ENCODE results near the gene HDDC2.

Gene HDDC2

GRCh38 chr6:125273251-125273650 lies 28.5 kb downstream of the HDDC2 start:
- Histone ChIP-seq H2AK5ac (ENCODE audit: low read length) (no peak overlapping the region), H4K8ac (ENCODE audit: low read depth, low read length) (no peak overlapping the region), H3K4me2 (ENCODE audit: low read length) (no peak overlapping the region), H3K23ac (ENCODE audit: low read length) (no peak overlapping the region), H3K79me2 (ENCODE audit: control insufficient read depth, insufficient read depth, low read length) (no peaks in the 10 kb centered on the region), H2BK120ac (ENCODE audit: low read depth, low read length) (no peak overlapping the region), H3K9ac (ENCODE audit: low read length) (no peak overlapping the region), H3K4me3 (ENCODE audit: low read length) (no peak overlapping the region), H3K4me1 (ENCODE audit: control insufficient read depth, low read depth, low read length) (no peaks in the 10 kb centered on the region), H3K27ac (ENCODE audit: low read depth, low read length) (no peak overlapping the region), H2BK5ac (ENCODE audit: low read length) (no peak overlapping the region), H3K27me3 (ENCODE audit: insufficient read depth, low read length, poor library complexity) (no peaks in the 10 kb centered on the region), H3K79me1 (ENCODE audit: low read length) (no peaks in the 10 kb centered on the region), H3K4ac (ENCODE audit: low read depth, low read length) (no peak overlapping the region), H4K5ac (ENCODE audit: low read length) (no peak overlapping the region), H3K18ac (ENCODE audit: low read length) (no peak overlapping the region), H2BK15ac (replicated peaks; ENCODE audit: low read depth) (no peak overlapping the region), H3K56ac (ENCODE audit: low read length) (no peak overlapping the region), H3K36me3 (ENCODE audit: control insufficient read depth, insufficient read depth, low read length) (peaks cover 8% of the 10 kb centered on the region)
- no peak for DNase-seq
- no CpG with 5 or more reads among the region's 8 CpGs for WGBS (ENCODE audit: extremely low coverage, insufficient coverage, low lambda C conversion rate)

- Histone ChIP-seq H3K4me3 (ENCODE audit: low read length) (no peak overlapping the region), H3K4me1 (ENCODE audit: control insufficient read depth, low read depth, low read length) (no peaks in the 10 kb centered on the region), H4K8ac (ENCODE audit: low read depth, low read length) (no peak overlapping the region), H3K27ac (ENCODE audit: low read depth, low read length) (no peak overlapping the region), H3K79me1 (ENCODE audit: low read length) (no peaks in the 10 kb centered on the region), H3K18ac (ENCODE audit: low read length) (no peak overlapping the region), H3K36me3 (ENCODE audit: control insufficient read depth, insufficient read depth, low read length) (peaks cover 3% of the 10 kb centered on the region), H3K9ac (ENCODE audit: low read length) (no peak overlapping the region), H2BK5ac (ENCODE audit: low read length) (no peak overlapping the region), H2BK15ac (replicated peaks; ENCODE audit: low read depth) (no peak overlapping the region), H3K56ac (ENCODE audit: low read length) (no peak overlapping the region), H3K27me3 (ENCODE audit: insufficient read depth, low read length, poor library complexity) (no peaks in the 10 kb centered on the region), H3K4me2 (ENCODE audit: low read length) (no peak overlapping the region), H3K79me2 (ENCODE audit: control insufficient read depth, insufficient read depth, low read length) (no peaks in the 10 kb centered on the region), H3K4ac (ENCODE audit: low read depth, low read length) (no peak overlapping the region), H3K23ac (ENCODE audit: low read length) (no peak overlapping the region), H2BK120ac (ENCODE audit: low read depth, low read length) (no peak overlapping the region), H4K5ac (ENCODE audit: low read length) (no peak overlapping the region), H2AK5ac (ENCODE audit: low read length) (no peak overlapping the region)
- no CpG with 5 or more reads among the region's 8 CpGs for WGBS (ENCODE audit: extremely low coverage, insufficient coverage, low lambda C conversion rate)
- no peak for DNase-seq
These were observed 30.1 kb downstream of the HDDC2 start for GRCh38 chr6:125271486-125272159.

GRCh38 chr6:125270380-125270779 lies 31.4 kb downstream of the HDDC2 start:
- Histone ChIP-seq H3K23ac (ENCODE audit: low read length) (no peak overlapping the region), H2AK5ac (ENCODE audit: low read length) (no peak overlapping the region), H3K4me2 (ENCODE audit: low read length) (no peak overlapping the region), H4K8ac (ENCODE audit: low read depth, low read length) (no peak overlapping the region), H2BK5ac (ENCODE audit: low read length) (no peak overlapping the region), H3K27ac (ENCODE audit: low read depth, low read length) (no peak overlapping the region), H3K9ac (ENCODE audit: low read length) (no peak overlapping the region), H2BK15ac (replicated peaks; ENCODE audit: low read depth) (no peak overlapping the region), H3K79me1 (ENCODE audit: low read length) (no peaks in the 10 kb centered on the region), H2BK120ac (ENCODE audit: low read depth, low read length) (no peak overlapping the region), H4K5ac (ENCODE audit: low read length) (no peak overlapping the region), H3K79me2 (ENCODE audit: control insufficient read depth, insufficient read depth, low read length) (no peaks in the 10 kb centered on the region), H3K27me3 (ENCODE audit: insufficient read depth, low read length, poor library complexity) (no peaks in the 10 kb centered on the region), H3K4me1 (ENCODE audit: control insufficient read depth, low read depth, low read length) (no peaks in the 10 kb centered on the region), H3K18ac (ENCODE audit: low read length) (no peak overlapping the region), H3K36me3 (ENCODE audit: control insufficient read depth, insufficient read depth, low read length) (peaks cover 2% of the 10 kb centered on the region), H3K4ac (ENCODE audit: low read depth, low read length) (no peak overlapping the region), H3K4me3 (ENCODE audit: low read length) (no peak overlapping the region), H3K56ac (ENCODE audit: low read length) (no peak overlapping the region)
- WGBS (ENCODE audit: extremely low coverage, insufficient coverage, low lambda C conversion rate): no CpG with 5 or more reads among the region's 4 CpGs
- DNase-seq: no peak

- Histone ChIP-seq H3K4ac (ENCODE audit: low read depth, low read length) (no peak overlapping the region), H3K56ac (ENCODE audit: low read length) (no peak overlapping the region), H3K79me1 (ENCODE audit: low read length) (no peaks in the 10 kb centered on the region), H4K5ac (ENCODE audit: low read length) (no peak overlapping the region), H3K79me2 (ENCODE audit: control insufficient read depth, insufficient read depth, low read length) (no peaks in the 10 kb centered on the region), H2AK5ac (ENCODE audit: low read length) (no peak overlapping the region), H3K9ac (ENCODE audit: low read length) (no peak overlapping the region), H4K8ac (ENCODE audit: low read depth, low read length) (no peak overlapping the region), H3K4me2 (ENCODE audit: low read length) (no peak overlapping the region), H2BK120ac (ENCODE audit: low read depth, low read length) (no peak overlapping the region), H2BK5ac (ENCODE audit: low read length) (no peak overlapping the region), H3K27ac (ENCODE audit: low read depth, low read length) (no peak overlapping the region), H2BK15ac (replicated peaks; ENCODE audit: low read depth) (no peak overlapping the region), H3K4me1 (ENCODE audit: control insufficient read depth, low read depth, low read length) (no peaks in the 10 kb centered on the region), H3K27me3 (ENCODE audit: insufficient read depth, low read length, poor library complexity) (no peaks in the 10 kb centered on the region), H3K18ac (ENCODE audit: low read length) (no peak overlapping the region), H3K23ac (ENCODE audit: low read length) (no peak overlapping the region), H3K36me3 (ENCODE audit: control insufficient read depth, insufficient read depth, low read length) (peaks cover 2% of the 10 kb centered on the region), H3K4me3 (ENCODE audit: low read length) (no peak overlapping the region)
- no peak for DNase-seq
- WGBS (ENCODE audit: extremely low coverage, insufficient coverage, low lambda C conversion rate): no CpG with 5 or more reads among the region's 7 CpGs
These were observed 32.3 kb downstream of the HDDC2 start for GRCh38 chr6:125269328-125269985.

- no peak overlapping the region for H3K18ac ChIP-seq (ENCODE audit: low read length)
- no peaks in the 10 kb centered on the region for H3K79me1 ChIP-seq (ENCODE audit: low read length)
- H3K27ac ChIP-seq (ENCODE audit: low read depth, low read length): no peak overlapping the region
- no peak overlapping the region for H4K8ac ChIP-seq (ENCODE audit: low read depth, low read length)
- no CpG with 5 or more reads among the region's 4 CpGs for WGBS (ENCODE audit: extremely low coverage, insufficient coverage, low lambda C conversion rate)
- H3K79me2 ChIP-seq (ENCODE audit: control insufficient read depth, insufficient read depth, low read length): no peaks in the 10 kb centered on the region
- DNase-seq: no peak
- H2BK5ac ChIP-seq (ENCODE audit: low read length): no peak overlapping the region
- no peak overlapping the region for H3K4me3 ChIP-seq (ENCODE audit: low read length)
- no peak overlapping the region for H3K56ac ChIP-seq (ENCODE audit: low read length)
- no peaks in the 10 kb centered on the region for H3K4me1 ChIP-seq (ENCODE audit: control insufficient read depth, low read depth, low read length)
- H3K36me3 ChIP-seq (ENCODE audit: control insufficient read depth, insufficient read depth, low read length): no peaks in the 10 kb centered on the region
- H3K23ac ChIP-seq (ENCODE audit: low read length): no peak overlapping the region
- H3K9ac ChIP-seq (ENCODE audit: low read length): no peak overlapping the region
- H2BK15ac ChIP-seq (replicated peaks; ENCODE audit: low read depth): no peak overlapping the region
- H3K4ac ChIP-seq (ENCODE audit: low read depth, low read length): no peak overlapping the region
- no peaks in the 10 kb centered on the region for H3K27me3 ChIP-seq (ENCODE audit: insufficient read depth, low read length, poor library complexity)
- no peak overlapping the region for H4K5ac ChIP-seq (ENCODE audit: low read length)
- no peak overlapping the region for H3K4me2 ChIP-seq (ENCODE audit: low read length)
- no peak overlapping the region for H2BK120ac ChIP-seq (ENCODE audit: low read depth, low read length)
- H2AK5ac ChIP-seq (ENCODE audit: low read length): no peak overlapping the region
These were observed 33.0 kb downstream of the HDDC2 start for GRCh38 chr6:125268765-125269164.
